Mucosa of gallbladder (tissue), 1 donor: ENCODE data around the gene SPDYE2B. TPM values are rescaled to one million over a fixed set of nuclear protein-coding genes. Genes with fewer than 3 reads are reported as not detected.
"Not testable (repeated sequence)": the region's sequence is repeated elsewhere in the genome, so short reads cannot be mapped to it uniquely, and the experiment has no call there.

Experiments
- DNase-seq: peaks from one replicate; pipeline ENCODE4 v3.0.0-alpha.2; 2020; ENCODE audit warnings: low spot score
- total RNA-seq: library from RNA; stranded (reverse); gene quantifications from one replicate; pipeline ENCODE4 v1.2.1, GENCODE V29; 2021
- donor health status: DM: no; HTN: no; CAD: no.

Gene SPDYE2B
- total RNA-seq, 1 donor from 2014 or later = not detected

DNA sequence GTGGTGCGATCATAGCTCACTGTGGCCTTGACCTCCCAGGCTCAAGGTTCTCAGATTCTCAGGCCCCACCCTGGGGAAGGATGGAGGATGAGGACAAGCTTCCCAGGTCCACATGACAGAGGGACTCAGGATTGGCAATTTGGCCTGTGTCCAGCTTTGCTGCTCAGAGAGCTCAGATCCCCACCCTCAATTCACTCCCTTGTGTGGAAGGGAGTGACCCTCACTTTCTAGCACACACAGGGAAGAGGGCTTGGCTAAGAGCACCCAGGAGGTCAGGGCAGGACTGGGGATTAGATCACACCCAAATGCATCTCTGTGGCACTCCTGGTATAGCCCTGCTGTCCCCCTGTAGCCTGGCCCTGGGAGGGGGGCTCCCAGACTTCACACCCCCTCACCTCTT is 6.7 kb upstream of the SPDYE2B start:
- DNase-seq = not testable (repeated sequence)

DNA sequence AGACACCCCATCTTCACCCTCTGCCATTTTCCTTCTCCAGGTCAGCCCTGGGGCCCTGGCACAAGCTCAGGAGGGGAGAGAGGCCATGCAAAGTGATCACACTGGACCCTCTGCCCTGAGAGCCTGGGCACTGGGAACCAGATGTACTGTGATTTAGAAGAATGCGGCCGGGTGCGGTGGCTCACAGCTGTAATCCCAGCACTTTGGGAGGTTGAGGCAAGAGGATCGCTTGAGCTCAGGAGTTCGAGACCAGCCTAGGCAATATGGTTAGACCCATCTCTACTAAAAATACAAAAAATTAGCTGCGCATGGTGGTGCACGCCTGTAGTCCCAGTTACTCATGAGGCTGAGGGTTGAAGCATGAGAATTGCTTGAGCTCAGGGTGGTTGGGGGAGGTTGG is 2.3 kb upstream of the SPDYE2B start:
- DNase-seq = not testable (repeated sequence)

- DNase-seq = not testable (repeated sequence)
Measured at GRCh38 chr7:102664765-102665164, 14.6 kb downstream of the SPDYE2B start.

- not testable (repeated sequence) for DNase-seq
Measured at GRCh38 chr7:102666850-102667249, 16.7 kb downstream of the SPDYE2B start.

DNA sequence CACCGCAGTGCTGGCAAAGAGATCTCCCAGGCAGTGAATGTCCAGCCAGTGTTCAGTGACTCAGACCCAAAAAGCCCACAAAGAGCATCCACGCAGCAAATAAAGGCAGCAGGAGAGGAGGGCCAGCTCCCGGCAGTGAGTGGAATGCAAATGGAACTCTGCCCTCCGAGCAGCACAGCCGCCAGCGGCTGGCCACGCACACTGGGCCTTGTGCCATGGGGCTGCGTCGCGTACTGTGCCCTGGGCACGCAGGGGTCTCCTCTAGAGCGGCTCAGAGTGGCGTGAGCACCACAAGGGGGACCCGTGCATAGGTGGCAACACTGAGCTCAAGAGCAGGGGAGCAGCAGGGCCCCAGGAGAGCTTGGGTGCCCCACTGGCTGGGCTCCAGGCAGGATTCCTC is 17.4 kb downstream of the SPDYE2B start:
- not testable (repeated sequence) for DNase-seq

DNA sequence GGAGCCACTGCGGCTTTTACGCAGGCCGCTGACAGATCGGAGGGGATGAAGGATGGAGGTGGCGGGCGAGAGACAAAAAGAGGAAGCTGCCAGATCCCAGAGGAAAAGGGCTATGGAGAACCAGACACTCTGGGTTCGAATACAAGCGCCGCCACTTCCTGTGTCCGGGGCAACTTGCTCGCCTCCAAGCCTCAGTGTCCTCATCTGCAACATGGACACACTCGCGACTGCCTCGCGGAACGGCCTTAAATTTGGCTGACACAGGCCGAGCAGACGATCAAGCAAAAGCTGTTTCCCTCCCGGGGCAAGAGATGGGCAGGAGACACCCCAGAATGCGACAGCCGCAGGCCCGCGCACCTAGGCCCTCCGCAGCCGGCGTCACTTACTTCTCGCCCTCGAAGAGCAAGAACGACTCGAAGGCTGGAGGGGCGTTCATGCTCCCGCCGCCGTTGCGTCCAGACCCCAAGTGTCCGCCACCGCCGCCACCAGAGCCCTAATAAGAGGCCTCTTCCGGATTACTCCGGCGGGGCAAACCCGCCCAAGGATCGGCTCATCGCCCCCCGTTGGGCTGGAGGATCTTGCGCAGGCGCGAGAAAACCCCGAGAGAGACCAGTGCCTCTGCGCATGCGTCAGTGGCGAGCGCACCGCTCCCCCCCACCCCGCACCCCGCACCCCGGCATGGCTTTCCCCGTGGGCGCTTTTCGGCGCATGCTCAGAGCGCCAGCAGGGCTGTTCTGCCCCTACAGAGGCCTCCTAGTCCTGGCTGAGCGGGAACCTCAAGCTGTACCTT is 21.2 kb downstream of the SPDYE2B start, which contains the start of gene POLR2J2:
TSS of gene POLR2J2 (minus strand) at position 498 of the 790 bp plus-strand sequence. CDS start at position 436, 62 bp downstream.
- not testable (repeated sequence) for DNase-seq

- not testable (repeated sequence) for DNase-seq
Measured at GRCh38 chr7:102671956-102672307, 21.8 kb downstream of the SPDYE2B start.

DNA sequence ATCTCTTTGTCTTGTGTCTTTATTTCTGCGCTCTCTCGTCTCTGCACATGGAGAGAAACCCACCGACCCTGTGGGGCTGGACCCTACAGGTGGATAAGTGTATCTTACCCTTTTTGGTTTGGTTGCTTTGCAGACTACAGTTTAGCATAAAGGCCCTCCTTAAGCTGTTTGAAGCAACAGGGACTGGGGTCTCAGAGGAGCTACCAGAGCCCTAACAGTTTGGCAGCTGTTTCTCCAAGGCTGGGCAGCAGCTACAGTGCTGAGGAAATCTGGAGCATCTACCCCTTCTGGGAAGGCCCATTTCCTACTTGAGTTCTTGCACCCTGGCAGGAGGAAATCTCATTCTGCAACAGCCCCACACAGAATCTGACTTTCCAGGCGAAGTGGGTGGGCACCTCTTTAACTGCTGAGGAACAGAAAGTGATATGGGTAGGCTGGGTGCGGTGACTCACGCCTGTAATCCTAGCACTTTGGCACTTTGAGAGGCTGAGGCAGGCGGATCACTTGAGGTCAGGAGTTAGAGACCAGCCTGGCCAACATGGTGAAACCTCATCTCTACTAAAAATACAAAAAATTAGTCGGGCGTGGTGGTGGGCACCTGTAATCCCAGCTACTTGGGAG is 23.4 kb downstream of the SPDYE2B start:
- DNase-seq = not testable (repeated sequence)

DNA sequence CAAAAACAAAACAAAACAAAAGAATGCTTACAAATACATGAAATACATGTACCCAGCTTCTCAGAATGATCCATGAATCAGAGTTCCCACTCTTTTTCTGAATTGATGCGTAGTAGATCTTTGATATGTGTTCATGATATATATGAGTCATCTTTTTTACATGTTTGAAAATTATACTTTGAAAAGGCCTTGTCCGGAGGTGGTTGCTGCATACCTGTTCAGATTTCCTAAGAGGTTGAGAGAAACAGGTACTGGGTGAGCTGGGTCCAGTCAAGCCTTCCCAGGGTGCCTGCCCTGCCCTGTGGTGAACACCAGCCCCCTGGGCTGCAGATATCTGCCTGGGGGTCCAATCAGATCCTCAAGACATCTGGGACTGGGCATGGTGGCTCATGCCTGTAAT is 25.4 kb downstream of the SPDYE2B start:
- DNase-seq = not testable (repeated sequence)

GRCh38 chr7:102680780-102681179 is 30.7 kb downstream of the SPDYE2B start:
- DNase-seq = not testable (repeated sequence)

DNA sequence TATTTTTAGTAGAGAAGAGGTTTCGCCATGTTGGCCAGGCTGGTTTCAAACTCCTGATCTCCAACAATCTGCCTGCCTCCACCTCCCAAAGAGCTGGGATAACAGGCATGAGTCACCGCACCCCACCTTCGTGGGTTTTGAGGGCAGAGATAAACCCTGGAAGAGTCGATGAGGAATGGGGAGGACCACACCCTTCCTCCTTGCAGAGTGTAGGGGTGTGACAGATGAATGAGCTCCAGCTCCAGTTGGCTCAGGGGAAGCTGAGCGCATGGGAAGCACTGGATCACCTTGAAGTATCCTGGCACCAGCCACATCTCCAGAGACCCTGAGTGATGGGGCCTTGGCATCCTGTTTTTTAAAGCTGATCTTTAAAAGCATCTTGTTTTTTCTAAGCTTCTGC is 32.4 kb downstream of the SPDYE2B start:
- DNase-seq = not testable (repeated sequence)

DNA sequence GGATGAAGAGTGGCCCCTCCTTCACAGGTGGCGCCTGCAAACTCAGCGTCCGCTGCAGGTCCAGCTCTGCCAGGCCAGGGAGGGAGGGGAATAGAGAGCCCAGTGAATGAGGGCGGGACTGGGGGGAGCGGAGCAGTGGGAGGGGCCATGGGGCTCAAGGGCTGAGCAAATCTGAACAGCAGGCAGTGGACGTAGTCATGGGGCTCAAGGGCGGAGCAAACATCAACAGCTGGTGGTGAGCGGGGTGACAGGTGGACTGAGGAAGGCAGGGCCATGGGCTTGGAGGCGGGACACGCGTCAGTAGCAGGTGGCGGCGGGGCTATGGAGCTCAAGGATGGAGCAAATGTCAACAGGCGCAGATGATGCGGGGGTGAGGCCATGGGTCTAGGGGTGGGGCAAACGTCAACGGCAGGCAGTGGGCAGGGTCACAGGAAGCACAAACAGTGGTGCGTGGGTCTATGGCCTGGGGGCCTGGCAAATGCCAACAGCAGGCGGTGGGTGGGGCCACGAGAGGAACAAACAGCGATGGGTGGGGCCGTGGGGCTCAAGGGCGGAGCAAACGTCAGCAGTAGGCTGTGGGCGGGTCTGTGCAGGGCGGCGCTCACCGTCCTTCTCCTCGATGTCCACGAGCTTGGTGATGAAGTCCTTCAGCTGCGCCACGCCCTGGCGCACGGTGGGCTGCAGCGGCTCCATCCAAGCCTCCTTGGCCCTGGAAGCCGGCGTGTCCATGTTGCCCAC is 38.3 kb downstream of the SPDYE2B start:
- not testable (repeated sequence) for DNase-seq

DNA sequence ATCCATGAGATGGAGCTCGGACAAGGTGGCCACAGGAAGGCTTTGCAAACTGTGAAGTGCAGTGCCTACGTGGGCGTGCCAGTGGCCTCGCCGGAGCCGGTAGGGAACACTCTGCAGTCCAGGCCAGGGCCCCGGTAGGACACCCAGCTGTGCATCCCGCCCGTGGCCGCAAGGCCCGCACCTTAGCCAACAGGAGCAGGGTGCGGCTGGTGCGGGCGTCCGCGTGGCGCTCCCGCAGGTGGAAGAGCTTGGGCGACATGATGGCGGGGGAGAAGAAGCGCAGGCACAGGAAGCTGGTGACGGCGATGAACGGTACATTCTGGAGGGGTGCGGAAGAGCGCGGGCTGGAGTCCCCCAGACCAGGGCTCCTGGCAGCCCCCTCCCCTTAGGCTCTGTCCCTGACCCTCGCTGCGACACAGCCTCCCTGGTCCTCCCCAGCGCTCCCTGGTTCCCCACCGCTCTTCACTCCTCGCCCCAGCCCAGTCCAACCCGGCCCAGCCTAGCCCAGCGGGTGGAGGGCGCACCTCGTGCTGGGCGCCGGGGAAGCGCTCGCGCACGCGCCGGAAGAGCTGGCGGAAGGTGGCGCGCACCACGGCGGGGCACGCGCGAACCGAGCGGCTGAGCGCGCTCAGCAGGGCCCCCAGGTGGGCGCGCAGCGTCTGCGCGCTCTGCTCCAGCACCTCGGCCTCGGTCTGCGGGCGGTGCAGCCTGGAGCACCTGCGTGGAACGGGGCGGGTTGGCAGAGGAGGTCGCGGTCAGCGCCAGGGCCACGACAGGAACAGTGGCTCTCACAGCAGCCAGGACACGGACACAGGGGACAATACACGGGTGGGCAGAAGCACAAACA is 39.5 kb downstream of the SPDYE2B start:
- not testable (repeated sequence) for DNase-seq

DNA sequence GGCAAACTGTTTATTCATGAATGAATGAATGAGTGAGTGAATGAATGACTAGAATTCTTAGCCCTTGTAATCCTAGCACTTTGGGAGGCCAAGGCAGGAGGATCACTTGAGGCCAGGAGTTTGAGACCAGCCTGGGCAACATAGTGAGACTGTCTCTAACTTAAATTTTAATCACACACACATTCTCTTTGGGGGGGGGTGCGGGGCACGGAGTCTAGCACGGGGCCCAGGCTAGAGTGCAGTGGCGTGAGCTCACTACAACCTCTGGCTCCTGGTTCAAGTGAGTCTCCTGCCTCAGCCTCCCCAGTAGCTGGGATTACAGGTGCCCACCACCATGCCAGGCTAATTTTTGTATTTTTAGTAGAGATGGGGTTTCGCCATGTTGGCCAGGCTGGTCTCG is 40.5 kb downstream of the SPDYE2B start:
- DNase-seq = not testable (repeated sequence)

DNA sequence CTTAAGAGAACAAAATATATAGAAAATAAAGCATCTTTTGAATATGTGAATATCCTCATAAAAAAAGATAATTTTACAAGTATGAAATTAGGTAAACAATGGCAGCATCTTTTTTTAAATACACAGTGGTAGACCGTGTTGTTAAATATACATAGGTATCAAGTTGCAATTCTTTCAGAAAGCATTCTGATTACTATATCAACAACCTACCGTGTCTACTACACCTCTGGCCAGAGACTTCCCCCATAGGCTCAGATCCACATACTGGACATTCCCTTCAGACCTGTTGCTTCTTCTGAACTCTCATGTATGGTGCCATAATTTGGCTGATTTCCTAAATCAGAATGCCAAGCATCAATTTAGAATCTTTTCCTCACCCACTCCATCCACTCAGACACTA is 43.9 kb downstream of the SPDYE2B start:
- not testable (repeated sequence) for DNase-seq

DNA sequence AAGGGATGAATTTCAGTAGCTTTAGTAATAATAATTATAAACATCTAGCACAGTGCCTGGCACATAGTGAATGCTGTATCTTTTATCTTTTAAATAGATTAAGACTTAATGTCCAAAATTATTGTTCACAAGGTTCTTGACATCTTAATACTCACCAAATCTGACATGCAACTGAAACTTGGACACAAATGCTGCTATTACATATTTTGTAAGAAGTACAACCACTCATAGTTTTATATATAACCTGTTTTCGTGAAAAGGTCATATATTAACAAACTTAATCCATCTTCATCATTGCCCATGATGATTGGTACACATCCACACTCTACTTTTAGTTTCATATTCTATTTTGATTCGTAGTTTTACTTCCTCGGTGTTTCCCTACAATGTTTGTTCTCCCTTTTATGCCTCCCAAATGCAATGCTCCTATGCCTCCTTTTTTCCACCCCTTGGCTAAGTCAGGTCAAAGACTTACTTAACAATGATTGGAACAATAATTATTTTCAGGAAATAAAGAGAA is 45.0 kb downstream of the SPDYE2B start:
- DNase-seq = not testable (repeated sequence)

DNA sequence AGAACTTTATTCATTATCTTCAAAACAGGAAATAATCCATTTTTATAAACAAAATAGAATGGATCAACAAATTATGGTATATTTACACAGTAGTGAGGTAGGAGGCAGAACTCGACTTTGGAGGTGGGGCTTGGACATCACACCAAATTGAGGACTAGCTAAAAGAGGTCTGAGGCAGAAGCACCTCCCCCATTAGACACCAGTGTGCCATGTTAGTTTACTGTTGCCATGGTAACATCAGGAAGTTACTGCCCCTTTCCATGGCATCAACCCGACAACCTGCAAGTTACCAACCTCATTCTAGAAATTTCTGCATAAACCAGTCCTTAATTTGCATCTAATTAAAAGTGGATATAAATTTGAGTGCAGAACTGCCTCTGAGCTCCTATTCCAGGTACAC is 45.9 kb downstream of the SPDYE2B start:
- not testable (repeated sequence) for DNase-seq

DNA sequence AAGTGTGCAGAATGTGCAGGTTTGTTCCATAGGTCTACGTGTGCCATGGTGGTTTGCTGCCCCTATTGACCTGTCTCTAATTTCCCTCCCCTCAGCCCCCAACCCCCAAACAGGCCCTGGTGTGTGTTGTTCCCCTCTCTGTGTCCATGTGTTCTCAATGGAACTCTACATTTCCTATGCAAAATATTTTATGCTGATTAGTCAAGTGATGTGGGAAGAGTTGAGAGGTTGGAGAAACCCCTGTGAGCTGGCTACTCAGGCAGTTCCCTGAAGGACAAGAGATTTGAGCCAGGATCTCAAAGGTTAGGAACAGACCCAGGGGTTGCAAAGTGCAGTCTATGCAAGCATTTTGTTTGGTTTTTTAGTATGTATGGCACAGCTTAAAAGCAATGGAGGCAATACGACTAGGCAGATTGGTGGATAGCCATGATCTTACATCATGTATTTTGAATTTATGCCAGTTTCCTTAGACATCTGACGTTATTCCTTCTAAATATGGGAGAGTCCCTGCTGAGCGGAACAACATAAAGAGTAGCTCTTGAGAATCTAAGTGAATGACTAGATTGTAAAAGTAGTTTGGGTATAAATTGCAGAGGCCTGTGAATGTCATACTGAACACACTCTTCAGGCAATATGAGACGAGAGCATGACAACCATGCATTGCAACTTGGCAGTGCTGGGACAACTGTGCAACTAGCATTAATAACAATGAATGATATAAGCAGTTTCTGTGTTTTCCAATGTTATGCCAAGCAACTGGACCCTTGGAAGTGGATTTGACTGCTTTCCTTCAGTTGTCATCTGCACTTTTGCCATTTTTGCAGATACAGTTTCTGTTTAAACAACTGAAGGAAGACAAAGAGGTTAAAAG is 47.8 kb downstream of the SPDYE2B start:
- not testable (repeated sequence) for DNase-seq

GRCh38 chr7:102698962-102699750 is 49.0 kb downstream of the SPDYE2B start:
- not testable (repeated sequence) for DNase-seq
